B cell (primary cell): ENCODE measurements around the gene CCNI2. TPM values are rescaled to one million over a fixed set of nuclear protein-coding genes. Genes with fewer than 3 reads are reported as not detected.

ENCODE experiments used
- ATAC-seq: fragments of 200-7000 bp; cut with Tn5 transposase; one replicate; pipeline ENCODE4 v1.10.0; 2021; ENCODE audit warnings: low read depth, mild to moderate bottlenecking, moderate number of reproducible peaks, moderate library complexity
- CTCF ChIA-PET: fragments of 350-600 bp; sonication (Branson Sonifier 250); formaldehyde crosslinking; loops from one replicate; lab custom pipeline; 2021; ENCODE audit warnings: antibody characterized with exemption, inconsistent platforms; lab: Charles Lee
- POLR2A ChIA-PET: fragments of 350-600 bp; sonication (Branson Sonifier 250); formaldehyde crosslinking; loops from one replicate; lab custom pipeline; 2021; ENCODE audit warnings: antibody characterized with exemption; lab: Charles Lee
- DNase-seq: peaks from one replicate; pipeline ENCODE4 v3.0.0; 2013
- H2AFZ ChIP-seq: 2 replicates; pipeline ENCODE4 v1.6.1; 2012; ENCODE audit warnings: mild to moderate bottlenecking, low read depth, low read length; ENCODE audit not compliant: insufficient read depth, poor library complexity, severe bottlenecking
- H3K27ac ChIP-seq, 2 donors: 1 replicate in 1 of 2; 2 replicates in 1 of 2; pipeline ENCODE4 v1.5.1; 2012 to 2013; ENCODE audit warnings: low read length in 2 of 2, mild to moderate bottlenecking in 2 of 2, moderate library complexity in 1 of 2
- H3K27me3 ChIP-seq, 4 experiments: fragments of 200-600 bp in 1 of 4; sonication (generic) in 1 of 4; replicated peaks in 1 of 4; 1 replicate in 2 of 4; 2 replicates in 2 of 4; pipeline versions ENCODE4 v1.6.1 to v1.7.0; 2013 to 2016; ENCODE audit warnings: low read length in 3 of 4, mild to moderate bottlenecking in 2 of 4, mixed read lengths in 1 of 4, moderate library complexity in 1 of 4; ENCODE audit not compliant: insufficient read depth in 4 of 4, control insufficient read depth in 3 of 4; ENCODE audit errors: control extremely low read depth in 1 of 4
- H3K36me3 ChIP-seq, 2 experiments: replicated peaks in 1 of 2; 1 replicate in 1 of 2; 2 replicates in 1 of 2; pipeline versions ENCODE4 v1.6.1 to v1.7.1; 2013; ENCODE audit warnings: low read length in 1 of 2; ENCODE audit not compliant: insufficient read depth in 2 of 2, control insufficient read depth in 1 of 2; ENCODE audit errors: control extremely low read depth in 1 of 2, extremely low read depth in 1 of 2
- H3K4me1 ChIP-seq, 2 donors: fragments of 200-600 bp in 1 of 2; sonication (generic) in 1 of 2; 1 replicate in 1 of 2; 2 replicates in 1 of 2; pipeline versions ENCODE4 v1.5.1 to v1.6.1; 2013 to 2017; ENCODE audit warnings: low read length in 2 of 2; ENCODE audit not compliant: control insufficient read depth in 2 of 2, insufficient read depth in 2 of 2
- H3K4me2 ChIP-seq: replicated peaks from 2 replicates; pipeline ENCODE3; 2012; ENCODE audit warnings: mild to moderate bottlenecking, low read depth, low read length; ENCODE audit not compliant: poor library complexity, severe bottlenecking
- H3K4me3 ChIP-seq, 5 experiments: fragments of 200-600 bp in 1 of 5; sonication (generic) in 1 of 5; 1 replicate in 3 of 5; 2 replicates in 2 of 5; pipeline versions ENCODE4 v1.5.1 to v1.7.0; 2011 to 2016; ENCODE audit warnings: low read length in 4 of 5, mild to moderate bottlenecking in 4 of 5, low read depth in 2 of 5, control low read depth in 1 of 5, moderate library complexity in 1 of 5; ENCODE audit not compliant: insufficient read depth in 1 of 5; ENCODE audit errors: control extremely low read depth in 1 of 5, extremely low read depth in 1 of 5
- H3K79me2 ChIP-seq: fragments of 200-600 bp; sonication (generic); one replicate; pipeline ENCODE4 v1.6.0; 2016; ENCODE audit warnings: low read length; ENCODE audit not compliant: control insufficient read depth, insufficient read depth
- H3K9ac ChIP-seq: fragments of 200-600 bp; sonication (generic); 2 replicates; pipeline ENCODE4 v1.6.1; 2017; ENCODE audit warnings: mild to moderate bottlenecking, low read length, moderate library complexity
- H3K9me3 ChIP-seq, 3 donors: one replicate each; pipeline versions ENCODE4 v1.6.1 to v1.7.1; 2013; ENCODE audit warnings: low read length in 2 of 3; ENCODE audit not compliant: control insufficient read depth in 2 of 3, insufficient read depth in 1 of 3; ENCODE audit errors: control extremely low read depth in 1 of 3
- H4K20me1 ChIP-seq: 2 replicates; pipeline ENCODE4 v1.6.0; 2012; ENCODE audit warnings: mild to moderate bottlenecking, low read length; ENCODE audit not compliant: insufficient read depth, control insufficient read depth, poor library complexity, severe bottlenecking
- H3K27ac Mint-ChIP-seq: one replicate; pipeline ENCODE4 v1.8.0; 2021; ENCODE audit warnings: mixed read lengths
- H3K27me3 Mint-ChIP-seq: one replicate; pipeline ENCODE4 v1.8.0; 2021; ENCODE audit warnings: mixed read lengths
- H3K4me1 Mint-ChIP-seq: one replicate; pipeline ENCODE4 v1.8.0; 2021; ENCODE audit warnings: mixed read lengths
- H3K4me3 Mint-ChIP-seq: one replicate; pipeline ENCODE4 v1.8.0; 2021; ENCODE audit warnings: mixed read lengths
- H3K9me3 Mint-ChIP-seq: one replicate; pipeline ENCODE4 v1.8.0; 2022; ENCODE audit warnings: mixed read lengths; ENCODE audit not compliant: insufficient read depth
- CTCF ChIP-seq: fragments of 200-600 bp; IDR thresholded peaks from one replicate; pipeline ENCODE4 v1.8.0; 2022; ENCODE audit warnings: antibody characterized with exemption, mild to moderate bottlenecking
- EZH2 ChIP-seq: IDR thresholded peaks from 2 replicates; pipeline ENCODE4 v1.6.1; 2012; ENCODE audit warnings: borderline replicate concordance, low read depth, mild to moderate bottlenecking, moderate library complexity, low read length; ENCODE audit not compliant: insufficient read depth, poor library complexity, severe bottlenecking
- WGBS: methylation state at CpG from one replicate; pipeline ENCODE4 v1.1.5; 2013; ENCODE audit warnings: missing lambda C conversion rate; ENCODE audit not compliant: insufficient coverage; 5-methylcytosine and 5-hydroxymethylcytosine counted together
- intact Hi-C: fragments of 100-400 bp; cut with micrococcal nuclease; formaldehyde crosslinking; loops from one replicate; pipeline ENCODE4 v1.10.0; 2022
- polyA plus RNA-seq: library from polyadenylated mRNA; depleted of rRNA; stranded (reverse); fragments of >200 nt; gene quantifications from 2 replicates; pipeline ENCODE4 v1.2.3, GENCODE V29; 2012
- total RNA-seq, 2 donors: library from RNA; stranded (reverse); fragments of 120-200 nt in 1 of 2; gene quantifications; 1 replicate in 1 of 2; 2 replicates in 1 of 2; pipeline versions ENCODE4 v1.2.3 to v1.2.4, GENCODE V29; 2013 to 2022

Gene CCNI2
- total and polyA plus RNA-seq, 2 donors (not counting 1 experiment from before 2014, with no cell fraction given), result 0.39 to 2.0 TPM

- no peaks in the 10 kb centered on the region for H3K9me3 Mint-ChIP-seq
- H3K4me3 Mint-ChIP-seq, result no peak overlapping the region
- DNase-seq, result no peak
- H3K27ac Mint-ChIP-seq, result no peak overlapping the region
- H3K4me1 Mint-ChIP-seq, result no peaks in the 10 kb centered on the region
- H3K4me3 ChIP-seq, result no peak overlapping the region
- H3K79me2 ChIP-seq, result no peaks in the 10 kb centered on the region
- H3K27me3 Mint-ChIP-seq, result no peaks in the 10 kb centered on the region
- WGBS, result 96% methylated on average over 11 of the region's 11 CpGs
- no peaks in the 10 kb centered on the region for H3K4me1 ChIP-seq
- no peak overlapping the region for H3K9ac ChIP-seq
- H2AFZ ChIP-seq, result no peak overlapping the region
- CTCF ChIA-PET, result no interaction called here
- ATAC-seq, result no peak
- H3K9me3 ChIP-seq, result no peaks in the 10 kb centered on the region
- no peak overlapping the region for H3K4me2 ChIP-seq
- intact Hi-C loops, result no loop called here
- no peaks in the 10 kb centered on the region for H3K27me3 ChIP-seq
- H3K36me3 ChIP-seq, result no peaks in the 10 kb centered on the region
- TF ChIP-seq CTCF, result no peak
- H3K27ac ChIP-seq, result no peak overlapping the region
- POLR2A ChIA-PET, result no interaction called here
- H4K20me1 ChIP-seq, result no peaks in the 10 kb centered on the region
Observed at GRCh38 chr5:132762246-132763000, 15.2 kb downstream of the CCNI2 start.

DNA sequence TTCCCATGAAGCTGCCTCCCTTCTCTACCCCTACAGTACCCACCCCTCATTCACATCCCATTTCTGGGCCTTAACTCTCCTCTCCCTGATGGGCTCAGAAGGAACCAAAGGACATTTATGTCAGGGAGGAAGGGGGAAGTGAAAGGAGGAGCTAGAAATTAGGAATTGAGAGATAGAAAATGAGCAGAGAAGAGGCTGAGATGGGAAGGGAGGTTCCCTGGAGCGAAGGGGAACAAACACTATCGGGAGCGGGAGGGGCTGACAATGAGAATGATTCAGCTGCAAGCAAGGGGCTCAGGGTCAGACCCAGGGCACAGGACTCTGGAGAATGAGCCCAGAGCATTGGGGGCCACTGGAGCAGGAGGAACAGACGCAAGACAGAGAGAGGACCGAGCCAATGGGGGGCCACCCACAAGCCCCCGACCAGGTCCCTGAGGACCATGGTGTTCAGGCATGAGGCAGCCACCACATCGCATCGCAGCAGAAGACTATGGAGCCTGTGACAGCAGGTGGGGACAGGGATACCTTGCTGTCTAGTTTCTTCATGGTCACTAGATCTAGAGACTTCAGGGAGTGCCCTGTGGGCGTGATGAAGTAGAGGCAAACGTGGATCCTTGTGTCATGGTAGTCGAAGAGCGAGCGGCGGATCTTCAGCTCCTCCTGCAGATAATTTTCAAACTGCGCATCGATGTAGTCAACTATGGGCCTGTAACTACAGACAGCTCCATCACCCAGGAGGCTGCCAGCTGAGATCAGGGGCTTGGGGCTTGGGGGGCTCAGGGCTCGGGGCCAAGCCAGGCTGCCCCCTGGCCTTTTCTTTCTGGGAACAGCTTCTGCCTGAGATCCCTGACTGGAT is 16.2 kb downstream of the CCNI2 start:
- WGBS, result 99% methylated on average over 16 of the region's 17 CpGs

More for the DNA sequence above, 16.2 kb downstream of the CCNI2 start:
- no peak overlapping the region for H3K9ac ChIP-seq
- H3K36me3 ChIP-seq, result no peaks in the 10 kb centered on the region
- H4K20me1 ChIP-seq, result no peaks in the 10 kb centered on the region
- no peak for DNase-seq
- ChIA-PET CTCF (no interaction called here), POLR2A (interaction anchor here (0.5 kb wide), 1 partner anchor 1679 kb away, joined by 5 read pairs; no protein-coding TSS in a partner anchor)
- no peak overlapping the region for H3K4me2 ChIP-seq
- H3K4me3 ChIP-seq, result no peak overlapping the region
- no peaks in the 10 kb centered on the region for H3K79me2 ChIP-seq
- TF ChIP-seq CTCF (no peak), EZH2 (no peak)
- Mint-ChIP-seq H3K9me3 (no peaks in the 10 kb centered on the region), H3K27ac (no peak overlapping the region), H3K27me3 (no peaks in the 10 kb centered on the region), H3K4me1 (no peaks in the 10 kb centered on the region), H3K4me3 (no peak overlapping the region)
- H3K9me3 ChIP-seq, result no peaks in the 10 kb centered on the region
- no peaks in the 10 kb centered on the region for H3K27me3 ChIP-seq
- no peak overlapping the region for H2AFZ ChIP-seq
- no peak overlapping the region for H3K27ac ChIP-seq
- no peaks in the 10 kb centered on the region for H3K4me1 ChIP-seq
- intact Hi-C loops, result no loop called here
- no peak for ATAC-seq
